K562 (cell line): ENCODE results near the gene EMILIN1. TPM values are rescaled to one million over a fixed set of nuclear protein-coding genes. Genes with fewer than 3 reads are reported as not detected.

Source experiments
- ATAC-seq: fragments of 200-7000 bp; cut with Tn5 transposase; 3 replicates; pipeline ENCODE4 v1.9.1; 2020; ENCODE audit warnings: moderate library complexity
- BruUV-seq: library from RNA; stranded (reverse); fragments of 400-500 nt; replicated peaks from 2 replicates; lab custom pipeline; 2021; lab: Mats Ljungman, UMichigan
- CTCF ChIA-PET: fragments of 300-600 bp; formaldehyde crosslinking; extraction: SDS; loops from one replicate; lab custom pipeline; 2021; ENCODE audit warnings: low intra/inter-chr PET ratio; lab: Yijun Ruan, JAX
- POLR2A ChIA-PET: fragments of 300-600, 350-650 bp; sonication (Branson Sonifier 250); formaldehyde crosslinking; extraction: SDS; loops from one replicate; lab custom pipeline; 2021; ENCODE audit warnings: antibody characterized with exemption, inconsistent platforms; lab: Yijun Ruan, JAX
- DNase-seq, 4 experiments: peaks; one replicate each; pipeline versions ENCODE4 v3.0.0 to v3.0.0-alpha.2; 2011 to 2018; ENCODE audit warnings: low spot score in 3 of 4, mixed read lengths in 3 of 4; ENCODE audit errors: extremely low read depth in 1 of 4
- FAIRE-seq: peaks from 2 replicates; lab custom pipeline; 2011; peaks lifted over from hg19 to GRCh38; lab: Jason Lieb, UNC
- H2AFZ ChIP-seq: 2 replicates; pipeline ENCODE4 v1.6.0; 2011; ENCODE audit warnings: low read depth, low read length, control low read depth, inconsistent platforms
- H3K27ac ChIP-seq: fragments of 200-600 bp; 3 replicates; pipeline ENCODE4 v1.8.0; 2011; ENCODE audit warnings: low read depth, mild to moderate bottlenecking, control low read depth, inconsistent platforms, low read length, moderate library complexity, mixed read lengths; ENCODE audit errors: extremely low read depth
- H3K27me3 ChIP-seq, 2 experiments: fragments of 300-600 bp in 1 of 2; 2 replicates in 1 of 2; 3 replicates in 1 of 2; pipeline versions ENCODE4 v1.6.0 to v1.8.0; 2011; ENCODE audit warnings: inconsistent platforms in 2 of 2, low read length in 2 of 2, mild to moderate bottlenecking in 1 of 2, mixed read lengths in 1 of 2, moderate library complexity in 1 of 2; ENCODE audit not compliant: control insufficient read depth in 2 of 2, insufficient read depth in 2 of 2
- H3K36me3 ChIP-seq: fragments of 300-600 bp; 3 replicates; pipeline ENCODE4 v1.8.0; 2011; ENCODE audit warnings: mild to moderate bottlenecking, low read length, inconsistent platforms; ENCODE audit not compliant: control insufficient read depth, insufficient read depth
- H3K4me1 ChIP-seq, 2 experiments: fragments of 200-600 bp in 1 of 2; replicated peaks in 1 of 2; 2 replicates in 1 of 2; 3 replicates in 1 of 2; pipeline versions ENCODE4 v1.5.1 to v1.8.0; 2011; ENCODE audit warnings: inconsistent platforms in 2 of 2, low read length in 2 of 2, mild to moderate bottlenecking in 1 of 2, mixed read lengths in 1 of 2, moderate library complexity in 1 of 2; ENCODE audit not compliant: control insufficient read depth in 2 of 2, insufficient read depth in 2 of 2
- H3K4me2 ChIP-seq: 2 replicates; pipeline ENCODE4 v1.6.1; 2011; ENCODE audit warnings: low read length, control low read depth, inconsistent platforms, mixed read lengths; ENCODE audit not compliant: insufficient read depth
- H3K4me3 ChIP-seq: fragments of 200-600 bp; sonication (generic), shearing (Covaris generic); 2 replicates; pipeline ENCODE4 v1.5.1; 2016; ENCODE audit warnings: control low read depth, inconsistent platforms
- H3K79me2 ChIP-seq: fragments of 200-600 bp; 3 replicates; pipeline ENCODE4 v1.8.0; 2011; ENCODE audit warnings: low read length, inconsistent platforms; ENCODE audit not compliant: control insufficient read depth, insufficient read depth
- H3K9ac ChIP-seq, 2 experiments: 2 replicates each; pipeline versions ENCODE4 v1.6.0 to v1.6.1; 2011; ENCODE audit warnings: low read depth in 2 of 2, low read length in 2 of 2, control low read depth in 1 of 2, inconsistent platforms in 1 of 2, mild to moderate bottlenecking in 1 of 2, mixed read lengths in 1 of 2; ENCODE audit not compliant: insufficient read depth in 1 of 2
- H3K9me1 ChIP-seq: one replicate; pipeline ENCODE4 v1.6.0; 2011; ENCODE audit warnings: inconsistent platforms, mild to moderate bottlenecking, low read length, moderate library complexity; ENCODE audit not compliant: control insufficient read depth, insufficient read depth
- H3K9me3 ChIP-seq: replicated peaks from 2 replicates; pipeline ENCODE4 v1.5.1; 2011; ENCODE audit warnings: low read depth, low read length, inconsistent platforms; ENCODE audit not compliant: control insufficient read depth, insufficient read depth
- H4K20me1 ChIP-seq: replicated peaks from 2 replicates; pipeline ENCODE4 v1.6.1; 2011; ENCODE audit warnings: low read length, inconsistent platforms, mixed read lengths; ENCODE audit not compliant: control insufficient read depth, insufficient read depth
- MCM3 ChIP-seq: fragments of 450-650 bp; IDR thresholded peaks from 2 replicates; pipeline ENCODE4 v1.6.1; 2016
- WGBS: fragments of 100-300 bp; shearing (Covaris generic); methylation state at CpG from one replicate; pipeline ENCODE4 v1.1.6; 2016; ENCODE audit warnings: low coverage, mixed read lengths; ENCODE audit not compliant: insufficient coverage; ENCODE audit errors: missing lambda C conversion rate; 5-methylcytosine and 5-hydroxymethylcytosine counted together
- in situ Hi-C: fragments of 300-500 bp; cut with MboI; formaldehyde crosslinking; loops from 4 replicates; pipeline ENCODE4 v1.15.0; 2018; ENCODE audit warnings: inconsistent platforms, mixed read lengths
- intact Hi-C: fragments of 100-400 bp; cut with micrococcal nuclease; formaldehyde crosslinking; loops from 2 replicates; pipeline ENCODE4 v1.14.2; 2022
- polyA plus RNA-seq, 8 experiments: library from polyadenylated mRNA; depleted of rRNA in 4 of 8; stranded (reverse) in 5 of 8; unstranded in 3 of 8; fragments of >200 nt; fragmentation: Nextera tagmentation in 2 of 8; fragmentation: Illumina TruSeq in 1 of 8; extraction: Ambion mirVana in 2 of 8; extraction: Trizol in 1 of 8; gene quantifications; 2 replicates each; pipeline versions ENCODE4 v1.2.1 to v1.2.3, GENCODE V29; 2011 to 2014; ENCODE audit warnings: inconsistent platforms in 1 of 8, missing spikeins in 1 of 8
- total RNA-seq, 7 experiments: library from RNA; depleted of rRNA in 6 of 7; stranded (reverse); fragments of >200 nt in 6 of 7; fragmentation: Illumina TruSeq in 2 of 7; extraction: Trizol in 2 of 7; gene quantifications; 2 replicates each; pipeline versions ENCODE4 v1.2.1 to v1.2.3, GENCODE V29; 2011 to 2021; ENCODE audit warnings: low replicate concordance in 1 of 7
- TF ChIP-seq, protein P1 (sequence below): sonication (generic); formaldehyde crosslinking; IDR thresholded peaks from 2 replicates; pipeline ENCODE4 v1.8.0; 2023; ENCODE audit warnings: mild to moderate bottlenecking, missing genetic modification reagents
- TF ChIP-seq, protein P2 (sequence below): sonication (generic); formaldehyde crosslinking; IDR thresholded peaks from 2 replicates; pipeline ENCODE4 v1.8.0; 2022; ENCODE audit warnings: missing genetic modification reagents, mild to moderate bottlenecking, moderate library complexity, borderline replicate concordance

The EMILIN1 gene
- total and polyA plus RNA-seq, 9 of the 15 experiments (the other 6 are each of a cell fraction or from before 2014, with no cell fraction given) = 0.04 to 2.7 (median 0.54) TPM; not detected in 2

DNA sequence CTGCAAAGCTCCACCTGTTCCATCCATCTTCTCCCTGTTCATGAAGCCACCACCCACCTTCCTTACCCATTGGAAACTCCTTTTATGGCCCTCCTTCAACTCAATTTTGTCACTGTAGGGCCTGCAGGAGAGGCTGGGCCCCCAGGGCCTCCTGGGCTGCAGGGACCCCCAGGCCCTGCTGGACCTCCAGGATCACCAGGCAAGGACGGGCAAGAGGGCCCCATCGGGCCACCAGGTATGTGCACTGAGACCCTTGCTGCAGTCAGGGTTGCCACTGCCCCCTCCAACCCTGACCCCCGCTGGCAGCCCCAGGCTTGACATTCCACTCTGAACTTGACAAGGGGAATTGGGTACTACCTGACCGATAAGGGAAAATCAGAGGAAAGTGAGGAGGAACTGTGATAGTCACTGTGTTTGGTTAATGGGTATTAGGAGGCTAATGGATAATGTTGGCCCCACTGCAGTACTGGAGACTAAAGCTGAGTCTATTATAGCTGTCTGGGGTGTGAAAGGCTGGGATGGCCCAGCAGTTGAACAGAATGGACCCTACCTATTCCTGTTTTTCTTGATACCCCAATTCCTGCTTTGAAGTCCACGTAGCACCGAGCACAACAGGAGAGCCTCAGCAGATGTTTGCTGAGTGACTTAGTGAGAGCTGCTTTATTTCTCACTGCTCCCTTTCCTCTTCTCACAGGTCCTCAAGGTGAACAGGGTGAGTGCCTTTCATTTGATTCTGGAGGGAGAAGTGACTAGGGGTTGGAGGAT is 6.1 kb downstream of the EMILIN1 start:
- no peaks in the 10 kb centered on the region for H3K27me3 ChIP-seq
- BruUV-seq = no TSS peak
- no peak for DNase-seq
- H2AFZ ChIP-seq = no peak overlapping the region
- ChIA-PET POLR2A (interaction anchor here (0.6 to 2.2 kb wide), 8 partner anchors 13 to 893 kb away, joined by 3 to 6 read pairs (median 3); partner anchors contain the start of gene OST4), CTCF (interaction anchor here (0.7 to 2.5 kb wide), 3 partner anchors 52 to 123 kb away, joined by 3 to 22 read pairs (median 5); no protein-coding TSS in a partner anchor)
- peaks cover 63 to 76% of the 10 kb centered on the region in 2 experiments for H3K4me1 ChIP-seq
- in situ Hi-C loops (loop anchor here (5.0 kb wide), 1 partner anchor 122 kb away; no protein-coding TSS in a partner anchor), intact Hi-C loops (loop anchor here (2.0 kb wide), 1 partner anchor 124 kb away; no protein-coding TSS in a partner anchor)
- 71% methylated on average over 6 of the region's 6 CpGs for WGBS
- TF ChIP-seq, protein P1, sequence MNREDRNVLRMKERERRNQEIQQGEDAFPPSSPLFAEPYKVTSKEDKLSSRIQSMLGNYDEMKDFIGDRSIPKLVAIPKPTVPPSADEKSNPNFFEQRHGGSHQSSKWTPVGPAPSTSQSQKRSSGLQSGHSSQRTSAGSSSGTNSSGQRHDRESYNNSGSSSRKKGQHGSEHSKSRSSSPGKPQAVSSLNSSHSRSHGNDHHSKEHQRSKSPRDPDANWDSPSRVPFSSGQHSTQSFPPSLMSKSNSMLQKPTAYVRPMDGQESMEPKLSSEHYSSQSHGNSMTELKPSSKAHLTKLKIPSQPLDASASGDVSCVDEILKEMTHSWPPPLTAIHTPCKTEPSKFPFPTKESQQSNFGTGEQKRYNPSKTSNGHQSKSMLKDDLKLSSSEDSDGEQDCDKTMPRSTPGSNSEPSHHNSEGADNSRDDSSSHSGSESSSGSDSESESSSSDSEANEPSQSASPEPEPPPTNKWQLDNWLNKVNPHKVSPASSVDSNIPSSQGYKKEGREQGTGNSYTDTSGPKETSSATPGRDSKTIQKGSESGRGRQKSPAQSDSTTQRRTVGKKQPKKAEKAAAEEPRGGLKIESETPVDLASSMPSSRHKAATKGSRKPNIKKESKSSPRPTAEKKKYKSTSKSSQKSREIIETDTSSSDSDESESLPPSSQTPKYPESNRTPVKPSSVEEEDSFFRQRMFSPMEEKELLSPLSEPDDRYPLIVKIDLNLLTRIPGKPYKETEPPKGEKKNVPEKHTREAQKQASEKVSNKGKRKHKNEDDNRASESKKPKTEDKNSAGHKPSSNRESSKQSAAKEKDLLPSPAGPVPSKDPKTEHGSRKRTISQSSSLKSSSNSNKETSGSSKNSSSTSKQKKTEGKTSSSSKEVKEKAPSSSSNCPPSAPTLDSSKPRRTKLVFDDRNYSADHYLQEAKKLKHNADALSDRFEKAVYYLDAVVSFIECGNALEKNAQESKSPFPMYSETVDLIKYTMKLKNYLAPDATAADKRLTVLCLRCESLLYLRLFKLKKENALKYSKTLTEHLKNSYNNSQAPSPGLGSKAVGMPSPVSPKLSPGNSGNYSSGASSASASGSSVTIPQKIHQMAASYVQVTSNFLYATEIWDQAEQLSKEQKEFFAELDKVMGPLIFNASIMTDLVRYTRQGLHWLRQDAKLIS (CRISPR knock-in tag) = 0 out of 2 replicates have a peak, but pooled peaks have one; percentile 32
- TF ChIP-seq, protein P2, sequence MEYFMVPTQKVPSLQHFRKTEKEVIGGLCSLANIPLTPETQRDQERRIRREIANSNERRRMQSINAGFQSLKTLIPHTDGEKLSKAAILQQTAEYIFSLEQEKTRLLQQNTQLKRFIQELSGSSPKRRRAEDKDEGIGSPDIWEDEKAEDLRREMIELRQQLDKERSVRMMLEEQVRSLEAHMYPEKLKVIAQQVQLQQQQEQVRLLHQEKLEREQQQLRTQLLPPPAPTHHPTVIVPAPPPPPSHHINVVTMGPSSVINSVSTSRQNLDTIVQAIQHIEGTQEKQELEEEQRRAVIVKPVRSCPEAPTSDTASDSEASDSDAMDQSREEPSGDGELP (CRISPR knock-in tag) = 0 out of 2 replicates have a peak, but pooled peaks have one; percentile 15
- TF ChIP-seq MCM3 = no peak
- no peaks in the 10 kb centered on the region for H3K9me3 ChIP-seq
- peaks cover 10% of the 10 kb centered on the region; the same call in 1 of the 3 replicates for H3K79me2 ChIP-seq
- H3K36me3 ChIP-seq = no peaks in the 10 kb centered on the region
- FAIRE-seq = no peak
- no peak overlapping the region for H3K27ac ChIP-seq
- peaks cover 4% of the 10 kb centered on the region for H3K9me1 ChIP-seq
- ATAC-seq = no peak
- H3K4me3 ChIP-seq = no peak overlapping the region
- peak overlapping the region in 1 of 2 experiments; percentile 59; a peak in 2 of 4 replicates for H3K9ac ChIP-seq
- no peak overlapping the region for H3K4me2 ChIP-seq
- no peaks in the 10 kb centered on the region for H4K20me1 ChIP-seq
